GM20431 (cell line): Measurements from ENCODE around the gene ZFP90.
"Not testable (repeated sequence)": the region's sequence is repeated elsewhere in the genome, so short reads cannot be mapped to it uniquely, and the experiment has no call there.

ENCODE experiments used
- in situ Hi-C: fragments of 300-500 bp; cut with MseI, MboI; formaldehyde crosslinking; loops from one replicate; pipeline ENCODE4 v1.15.0; 2020; ENCODE audit warnings: low sequenced_read_pairs; ENCODE audit not compliant: unreplicated experiment

ZFP90 gene

DNA sequence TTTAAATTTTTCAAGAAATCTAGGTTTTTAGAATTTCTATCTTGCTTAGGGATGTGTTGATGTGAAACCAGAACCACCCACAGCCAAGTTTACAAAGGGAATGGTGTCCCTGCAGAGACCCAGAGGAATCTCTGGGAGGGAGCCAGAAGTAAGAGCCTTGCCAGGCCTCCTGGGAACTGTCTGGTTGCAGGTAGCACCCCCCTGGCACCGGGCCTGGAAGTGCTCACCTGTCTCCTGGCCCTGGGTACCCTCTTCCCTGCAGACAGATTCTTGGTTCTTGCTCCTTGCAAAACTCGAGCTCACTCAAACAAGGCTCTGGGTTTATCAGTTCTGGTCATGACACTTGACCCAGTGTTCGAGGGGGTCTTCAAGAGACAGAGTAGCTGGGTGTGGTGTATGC, 24.6 kb upstream of the ZFP90 start:
- in situ Hi-C loops = no loop called here

- in situ Hi-C loops = no loop called here
Measured at GRCh38 chr16:68517606-68518166, 21.4 kb upstream of the ZFP90 start.

DNA sequence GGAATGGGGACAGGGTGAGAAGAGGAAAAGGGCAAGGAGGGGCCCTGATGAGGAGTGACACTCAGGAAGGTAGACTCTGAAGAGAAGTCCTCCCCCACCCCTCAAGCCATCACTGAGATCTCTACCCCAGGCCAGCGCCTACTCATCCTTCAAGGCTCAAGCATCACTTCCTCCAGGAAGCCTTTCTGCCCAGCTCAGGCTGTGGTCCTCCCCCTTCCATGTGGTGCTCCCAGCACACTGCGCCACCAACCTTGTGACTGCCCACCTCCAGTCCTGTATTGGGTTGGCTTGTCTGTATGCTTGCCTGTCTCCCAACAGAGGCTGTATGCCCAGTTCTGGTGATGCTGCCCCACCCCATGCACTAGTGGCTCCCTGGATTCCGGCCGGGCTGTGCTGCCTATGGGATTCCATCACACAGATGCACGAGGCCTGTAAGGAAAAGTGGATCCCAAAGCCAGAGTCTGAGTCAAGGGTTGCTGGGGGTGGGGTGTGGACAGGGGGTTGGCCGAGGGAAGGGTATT, 19.8 kb upstream of the ZFP90 start:
- in situ Hi-C loops = no loop called here

DNA sequence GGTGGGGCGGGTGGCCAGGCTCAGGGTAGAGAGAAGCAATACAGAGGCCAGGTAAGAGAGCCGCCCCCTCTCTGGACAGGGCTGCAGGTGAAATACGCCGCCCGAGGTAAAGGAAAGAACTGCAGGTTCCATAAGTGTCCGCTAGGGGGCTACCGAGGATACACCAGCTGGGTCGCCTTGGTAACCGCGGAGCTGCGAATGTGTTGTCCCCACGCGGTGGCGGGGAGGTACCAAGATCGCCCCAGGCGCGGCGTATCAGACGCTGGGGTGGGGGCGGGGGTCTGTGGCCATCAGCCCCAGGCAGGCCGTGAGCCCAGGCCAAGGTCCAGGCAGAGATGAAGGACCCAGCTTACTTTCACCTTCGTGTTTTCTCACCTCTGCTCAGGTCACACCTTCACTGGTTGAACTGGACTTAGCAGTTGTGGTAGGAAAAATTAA, 18.4 kb upstream of the ZFP90 start:
- in situ Hi-C loops = no loop called here

DNA sequence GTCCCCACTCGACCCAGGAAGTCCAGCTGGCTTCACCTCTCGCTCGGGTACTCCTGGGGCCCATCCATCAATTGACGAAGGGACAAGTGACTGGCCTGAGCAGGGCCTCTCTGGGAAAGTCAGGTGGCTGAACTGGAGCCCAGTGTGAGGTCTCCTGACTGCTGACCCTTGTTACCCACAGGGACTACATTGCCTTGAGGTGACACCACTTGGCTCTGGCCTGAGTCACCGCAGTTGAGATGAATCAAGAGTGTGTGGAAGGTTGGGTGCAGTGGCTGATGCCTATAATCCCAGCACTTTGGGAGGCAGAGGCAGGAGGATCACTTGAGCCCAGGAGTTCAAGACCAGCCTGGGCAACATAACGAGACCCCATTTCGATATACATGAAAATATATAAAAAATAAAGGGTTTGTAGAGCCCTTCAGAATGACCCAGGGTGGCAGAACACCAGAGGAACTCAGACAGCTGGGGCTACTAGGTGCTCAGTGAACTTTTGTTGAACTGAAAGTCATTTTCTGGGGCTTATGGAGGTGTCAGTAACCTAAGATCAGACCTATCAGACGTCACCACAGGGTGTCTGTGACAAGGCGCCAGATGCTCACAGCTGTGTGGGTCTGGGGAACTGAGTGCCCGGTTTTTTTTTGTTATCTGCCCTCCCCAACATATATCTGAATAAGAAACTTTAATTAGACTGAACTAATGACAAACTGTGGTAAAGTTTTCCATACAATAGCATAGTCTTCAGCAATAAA, 14.8 kb upstream of the ZFP90 start:
- in situ Hi-C loops = no loop called here

DNA sequence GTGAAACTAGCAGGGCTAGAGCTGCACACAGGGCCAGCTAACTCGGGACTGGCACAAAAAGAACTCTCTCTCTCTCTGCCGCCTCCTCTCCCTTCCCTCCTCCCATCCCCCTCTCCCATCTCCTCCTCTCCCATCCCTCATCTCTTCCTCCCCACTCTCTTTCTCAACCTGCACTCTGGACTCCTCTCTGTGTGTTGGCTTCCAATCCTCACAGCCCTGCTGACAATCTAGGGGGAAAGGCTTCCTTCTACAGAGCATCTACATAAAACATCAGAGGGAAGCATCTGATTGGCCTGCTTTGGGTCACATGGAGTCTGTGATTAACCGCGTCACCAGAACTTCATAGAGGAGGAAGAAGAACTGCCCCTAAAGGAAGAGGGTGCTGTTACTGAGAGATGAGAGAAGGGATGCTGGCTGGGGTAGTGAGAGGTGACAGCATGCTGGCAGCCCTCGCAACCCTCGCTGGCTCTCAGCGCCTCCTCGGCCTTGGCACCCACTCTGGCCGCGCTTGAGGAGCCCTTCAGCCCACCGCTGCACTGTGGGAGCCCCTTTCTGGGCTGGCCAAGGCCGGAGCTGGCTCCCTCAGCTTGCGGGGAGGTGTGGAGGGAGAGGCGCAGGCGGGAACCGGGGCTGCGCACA, 12.8 kb upstream of the ZFP90 start:
- in situ Hi-C loops = loop anchor here (25.0 kb wide), 1 partner anchor 586 kb away; the partner anchor contains the start of gene HAS3

DNA sequence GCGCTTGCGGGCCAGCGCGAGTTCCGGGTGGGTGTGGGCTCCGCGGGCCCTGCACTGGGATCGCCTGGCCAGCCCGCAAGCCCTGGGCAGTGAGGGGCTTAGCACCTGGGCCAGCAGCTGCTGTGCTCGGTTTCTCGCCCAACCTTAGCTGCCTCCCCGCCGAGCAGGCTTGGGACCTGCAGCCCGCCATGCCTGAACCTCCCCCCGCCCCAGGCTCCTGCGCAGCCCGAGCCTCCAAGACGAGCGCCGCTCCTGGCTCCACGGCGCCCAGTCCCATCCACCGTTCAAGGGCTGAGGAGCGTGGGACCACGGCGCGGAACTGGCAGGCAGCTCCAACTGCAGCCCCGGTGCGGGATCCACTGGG, 12.3 kb upstream of the ZFP90 start:
- in situ Hi-C loops = loop anchor here (25.0 kb wide), 1 partner anchor 586 kb away; the partner anchor contains the start of gene HAS3

GRCh38 chr16:68528233-68528632, 10.9 kb upstream of the ZFP90 start:
- in situ Hi-C loops = loop anchor here (25.0 kb wide), 1 partner anchor 584 kb away; the partner anchor contains the start of gene HAS3

DNA sequence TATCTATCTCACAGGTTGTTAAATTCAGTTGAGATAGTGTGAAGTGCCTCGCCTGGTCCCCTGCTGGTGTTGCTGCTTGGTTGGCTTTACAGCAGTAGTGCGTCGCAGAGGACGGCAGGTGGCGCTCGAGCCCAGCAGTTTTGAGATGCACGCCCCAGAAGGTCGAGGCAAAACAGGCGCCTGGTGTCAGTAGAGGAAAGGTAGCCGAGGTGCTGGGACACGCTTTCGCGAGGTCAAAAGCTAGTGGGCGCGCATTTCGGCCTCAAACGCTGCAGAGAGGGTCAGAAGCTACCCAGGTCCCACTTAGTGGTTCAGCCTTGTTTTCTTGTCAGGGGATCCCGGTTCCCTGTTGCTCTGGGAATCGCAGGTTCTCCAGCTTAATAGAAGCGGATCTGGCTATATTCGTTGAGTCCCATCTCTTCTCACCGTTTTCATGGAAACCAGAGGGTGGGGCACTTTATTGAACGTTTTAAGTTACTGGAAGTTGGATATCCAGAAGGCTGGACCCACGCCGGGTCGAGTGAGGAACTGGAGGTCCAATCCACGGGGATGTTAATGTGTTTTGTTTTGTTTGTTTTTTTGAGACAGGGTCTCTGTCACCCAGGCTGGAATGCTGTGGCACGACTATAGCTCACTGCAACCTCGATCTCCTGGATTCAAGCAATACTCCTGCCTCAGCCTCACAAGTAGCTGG, 10.3 kb upstream of the ZFP90 start:
- in situ Hi-C loops = loop anchor here (25.0 kb wide), 1 partner anchor 583 kb away; the partner anchor contains the start of gene HAS3

GRCh38 chr16:68529608-68529930, 9.5 kb upstream of the ZFP90 start:
- in situ Hi-C loops = loop anchor here (25.0 kb wide), 1 partner anchor 583 kb away; the partner anchor contains the start of gene HAS3

DNA sequence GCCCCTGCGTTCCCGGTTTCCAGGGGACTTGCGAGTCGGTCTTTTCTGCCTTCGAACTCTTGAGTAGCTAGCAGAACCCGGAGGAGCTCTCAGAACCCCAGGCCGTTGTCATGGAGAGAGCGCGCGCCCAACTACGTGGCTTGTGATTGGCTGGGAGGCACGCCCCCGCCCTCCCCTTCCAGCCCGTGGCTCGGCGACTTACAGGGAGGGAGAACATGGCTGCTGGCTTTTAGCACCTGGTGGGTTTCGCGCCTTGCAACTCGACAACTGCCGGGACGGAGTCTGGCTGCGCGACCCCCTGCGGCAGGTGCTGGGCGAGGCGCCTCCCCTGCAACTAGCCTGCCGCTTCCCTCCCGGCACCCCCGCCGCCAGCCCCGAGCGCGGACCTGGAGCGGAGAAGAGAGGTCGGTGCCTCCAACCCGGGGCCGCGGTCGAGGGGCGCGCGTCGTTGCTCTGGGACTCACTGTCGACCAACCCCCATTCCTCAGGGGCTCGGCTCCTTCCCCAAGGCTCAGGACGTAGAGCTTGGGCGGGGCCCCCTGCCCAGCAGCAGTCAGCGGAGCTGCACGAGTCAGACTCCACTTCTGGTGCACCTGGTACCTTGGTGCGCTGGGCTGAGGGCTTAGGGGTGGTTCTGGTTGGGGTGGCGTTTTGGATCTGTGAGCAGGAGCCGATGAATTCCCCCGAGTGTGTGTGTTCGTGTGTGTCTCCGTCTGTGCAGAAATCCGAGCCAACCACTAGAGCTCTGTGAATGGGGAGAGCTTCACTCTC, 9.0 kb upstream of the ZFP90 start:
- in situ Hi-C loops = loop anchor here (25.0 kb wide), 1 partner anchor 582 kb away; the partner anchor contains the start of gene HAS3

GRCh38 chr16:68533937-68534336, 5.2 kb upstream of the ZFP90 start:
- in situ Hi-C loops = loop anchor here (25.0 kb wide), 1 partner anchor 578 kb away; the partner anchor contains the start of gene HAS3

DNA sequence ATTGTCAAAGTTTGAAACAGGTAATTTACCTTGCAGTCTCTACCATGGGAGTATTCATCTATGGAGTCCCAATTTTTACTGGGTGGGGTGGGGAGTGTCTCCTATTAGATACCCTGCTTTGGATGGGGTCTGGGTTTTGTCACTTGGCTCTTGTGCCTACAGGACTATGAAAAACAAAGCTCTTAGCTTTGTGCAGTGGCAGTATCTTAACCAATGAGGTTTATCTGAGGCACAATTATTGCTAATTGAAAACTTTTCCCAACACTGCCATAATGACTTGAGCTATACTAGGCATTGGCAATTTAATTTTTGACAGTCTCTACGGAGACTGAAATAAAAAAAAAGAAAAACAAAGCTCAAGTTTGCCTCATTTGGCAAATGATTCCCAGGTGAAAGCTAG, 3.8 kb upstream of the ZFP90 start:
- in situ Hi-C loops = loop anchor here (25.0 kb wide), 1 partner anchor 577 kb away; the partner anchor contains the start of gene HAS3

DNA sequence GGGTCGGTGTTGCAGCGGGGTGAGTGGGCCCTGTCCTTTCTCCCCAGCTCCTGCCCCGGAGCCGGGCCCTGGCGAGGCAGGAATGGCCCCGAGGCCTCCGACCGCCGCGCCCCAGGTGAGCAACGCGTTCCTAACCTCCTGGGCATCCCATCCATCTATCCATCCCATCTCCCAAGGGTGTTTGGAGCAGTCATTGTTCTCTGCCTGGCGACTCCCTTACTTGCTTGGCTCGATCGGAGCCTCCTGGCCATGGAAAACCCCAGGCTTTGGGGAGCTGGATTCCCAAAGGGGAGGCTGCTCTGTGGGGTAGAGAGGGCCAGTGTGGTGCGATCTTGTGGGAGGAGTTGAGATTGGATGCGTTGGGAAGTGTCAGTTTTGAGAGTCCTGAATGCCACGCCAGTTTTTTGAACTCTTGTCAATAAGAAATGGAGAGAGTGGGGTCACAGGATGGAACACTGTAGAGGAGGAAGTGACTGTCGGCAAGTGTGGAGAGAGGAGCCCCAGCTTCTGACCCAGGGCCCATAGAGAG, 684 bp downstream of the ZFP90 start:
- in situ Hi-C loops = loop anchor here (25.0 kb wide), 1 partner anchor 573 kb away; the partner anchor contains the start of gene HAS3

GRCh38 chr16:68548947-68549346, 9.9 kb downstream of the ZFP90 start:
- in situ Hi-C loops = loop anchor here (25.0 kb wide), 1 partner anchor 563 kb away; the partner anchor contains the start of gene HAS3

DNA sequence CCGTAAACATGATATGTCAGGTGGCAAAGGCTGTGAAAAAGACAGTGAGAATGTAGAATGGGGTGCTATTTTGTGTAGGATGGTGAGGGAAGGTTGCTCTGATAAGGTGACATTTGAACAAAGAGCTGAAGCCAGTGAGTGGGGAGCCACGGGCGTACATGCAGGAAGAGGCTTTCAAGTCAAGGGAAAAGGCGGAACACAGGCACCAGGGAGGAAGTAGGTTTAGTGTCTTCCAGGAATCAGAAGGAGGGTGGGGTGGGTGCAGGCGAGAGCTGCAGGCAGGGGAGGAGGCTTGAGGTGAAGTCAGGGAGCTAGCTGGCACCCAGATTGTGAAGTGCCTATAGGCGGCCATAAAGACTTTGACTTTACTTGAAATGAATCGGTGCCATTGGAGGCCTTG, 14.1 kb downstream of the ZFP90 start:
- in situ Hi-C loops = no loop called here

DNA sequence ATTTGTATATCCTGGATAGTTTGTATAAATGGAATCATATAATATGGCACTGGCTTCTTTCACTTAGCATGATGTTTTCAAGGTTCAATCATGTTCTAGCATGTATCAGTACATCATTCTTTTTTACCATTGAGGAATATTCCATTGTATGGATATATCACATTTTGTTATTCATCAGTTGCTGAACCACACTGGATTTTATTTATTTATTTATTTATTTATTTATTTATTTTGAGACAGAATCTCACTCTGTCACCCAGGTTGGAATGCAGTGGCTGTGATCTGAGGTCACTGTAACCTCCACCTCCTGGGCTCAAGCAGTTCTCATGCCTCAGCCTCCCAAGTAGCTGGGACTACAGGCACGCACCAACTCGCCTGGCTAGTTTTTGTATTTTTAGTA, 21.2 kb downstream of the ZFP90 start:
- in situ Hi-C loops = not testable (repeated sequence)

DNA sequence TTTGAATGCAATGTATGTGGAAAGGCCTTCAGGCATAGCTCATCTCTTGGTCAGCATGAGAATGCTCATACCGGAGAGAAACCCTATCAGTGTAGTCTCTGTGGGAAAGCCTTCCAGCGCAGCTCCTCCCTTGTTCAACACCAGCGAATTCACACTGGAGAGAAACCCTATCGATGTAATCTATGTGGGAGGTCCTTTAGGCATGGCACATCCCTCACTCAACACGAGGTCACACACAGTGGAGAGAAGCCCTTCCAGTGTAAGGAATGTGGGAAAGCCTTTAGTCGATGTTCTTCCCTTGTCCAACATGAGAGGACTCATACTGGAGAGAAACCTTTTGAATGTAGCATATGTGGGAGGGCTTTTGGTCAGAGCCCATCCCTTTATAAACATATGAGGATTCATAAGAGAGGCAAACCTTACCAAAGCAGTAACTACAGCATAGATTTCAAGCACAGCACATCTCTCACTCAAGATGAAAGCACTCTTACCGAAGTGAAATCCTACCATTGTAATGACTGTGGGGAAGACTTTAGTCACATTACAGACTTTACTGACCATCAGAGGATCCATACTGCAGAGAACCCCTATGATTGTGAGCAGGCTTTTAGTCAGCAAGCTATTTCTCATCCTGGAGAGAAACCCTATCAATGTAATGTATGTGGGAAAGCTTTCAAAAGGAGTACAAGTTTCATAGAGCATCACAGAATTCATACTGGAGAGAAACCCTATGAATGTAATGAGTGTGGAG, 24.7 kb downstream of the ZFP90 start:
- in situ Hi-C loops = no loop called here
